Esophagus squamous epithelium (tissue), 4 donors: ENCODE results near the gene UNC5C.

Experiments used
- CTCF ChIP-seq, 6 experiments: fragments of 450-650 bp in 4 of 6; fragments of 200-600 bp in 2 of 6; sonication (generic) in 2 of 6; IDR thresholded peaks; one replicate each; pipeline ENCODE4 v1.5.1; 2016 to 2019; ENCODE audit warnings: antibody characterized with exemption in 6 of 6, mild to moderate bottlenecking in 4 of 6, moderate library complexity in 4 of 6
- POLR2A ChIP-seq, 4 donors: fragments of 450-650 bp; IDR thresholded peaks; one replicate each; pipeline ENCODE4 v1.6.1; 2017; ENCODE audit warnings: antibody characterized with exemption in 4 of 4, mild to moderate bottlenecking in 4 of 4, moderate library complexity in 3 of 4

- no peak for TF ChIP-seq POLR2A (IDR thresholded peaks at IDR 0.05)
- no peak for TF ChIP-seq CTCF (IDR thresholded peaks at IDR 0.05)
These were observed 117.1 kb downstream of the UNC5C start for GRCh38 chr4:95431678-95432077.
